Activated T-cell treated with anti-CD3 and anti-CD28 coated beads for 24 hours (primary cell): ENCODE measurements around the gene RHCE.
"Not testable (repeated sequence)": the region's sequence is repeated elsewhere in the genome, so short reads cannot be mapped to it uniquely, and the experiment has no call there.

Source experiments
- DNase-seq: peaks from one replicate; pipeline ENCODE4 v3.0.0-alpha.2; 2020; ENCODE audit warnings: low read depth

RHCE gene

DNA sequence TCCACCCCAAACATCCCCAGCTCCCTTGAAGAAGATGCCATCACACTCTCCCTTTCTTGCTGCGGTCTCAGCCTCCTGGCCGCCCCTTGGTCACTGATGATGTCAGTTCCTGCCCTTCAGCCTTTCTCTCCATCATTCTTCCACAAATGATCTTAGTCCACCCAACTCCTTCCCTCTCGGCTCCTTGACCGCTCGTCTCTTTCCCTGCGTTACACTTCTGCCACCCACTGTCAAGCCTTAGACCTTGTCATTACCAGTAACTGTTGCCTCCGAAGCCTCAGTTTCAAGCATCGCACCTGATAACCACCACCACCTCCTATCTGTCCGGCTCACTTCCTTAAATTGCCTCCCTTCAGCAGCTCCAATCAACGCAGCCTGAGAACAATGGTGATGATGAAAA, 23.1 kb downstream of the RHCE start:
- DNase-seq, result not testable (repeated sequence)

DNA sequence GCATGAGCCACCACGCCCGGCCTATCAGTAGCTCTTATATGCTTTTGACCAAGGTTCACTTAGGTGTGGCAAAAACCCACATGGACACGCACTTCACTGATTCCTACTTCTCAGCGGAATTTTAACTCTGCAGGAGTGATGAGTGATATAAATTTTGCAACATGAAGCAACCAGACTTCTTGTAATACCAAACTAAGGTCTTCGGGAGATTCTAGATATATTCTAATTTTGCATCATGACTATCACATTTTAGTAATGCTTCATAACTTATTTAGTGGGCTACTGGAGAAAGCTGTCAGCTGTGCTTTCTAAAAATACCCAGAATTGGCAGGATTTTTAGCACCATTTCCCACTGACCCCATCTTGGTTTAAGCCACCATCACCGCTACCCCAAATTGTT, 27.8 kb downstream of the RHCE start:
- no peak for DNase-seq

DNA sequence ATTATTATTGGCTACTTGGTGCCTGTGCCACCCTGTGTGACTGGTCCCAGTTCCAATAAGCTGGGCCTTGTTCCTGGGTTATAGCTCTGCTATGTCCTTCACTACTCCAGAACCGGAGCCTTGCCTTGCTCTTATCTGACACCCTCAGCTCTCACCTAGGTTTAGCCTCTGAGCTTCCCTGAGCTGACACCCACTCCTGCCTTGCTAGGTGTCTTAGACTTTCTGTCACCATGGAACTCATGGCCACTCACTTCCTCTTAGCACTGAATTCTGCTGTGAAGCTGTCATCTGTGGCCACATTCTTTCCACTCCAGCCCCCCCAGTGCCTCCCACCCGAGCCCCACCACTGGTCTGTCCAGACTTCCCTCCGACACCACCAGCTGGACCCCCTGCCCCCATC, 30.9 kb downstream of the RHCE start:
- DNase-seq, result not testable (repeated sequence)

DNA sequence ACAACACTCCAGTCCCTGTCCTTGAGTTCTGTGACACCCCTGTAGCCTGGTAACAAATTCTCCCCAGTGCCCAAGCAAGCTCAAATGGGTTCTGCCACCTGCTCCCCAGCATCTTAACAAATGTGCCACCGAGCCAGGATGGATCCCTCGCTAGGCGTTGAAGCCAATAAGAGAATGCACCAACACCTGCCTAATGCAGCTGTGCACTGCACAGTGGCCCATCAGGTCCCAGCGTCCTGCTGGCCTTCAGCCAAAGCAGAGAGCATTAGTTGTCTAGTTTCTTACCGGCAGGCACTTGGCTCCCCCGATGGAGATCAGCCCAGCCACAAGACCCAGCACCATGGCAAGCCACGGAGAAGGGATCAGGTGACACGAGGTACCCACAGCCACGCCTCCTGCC, 31.9 kb downstream of the RHCE start:
- not testable (repeated sequence) for DNase-seq

DNA sequence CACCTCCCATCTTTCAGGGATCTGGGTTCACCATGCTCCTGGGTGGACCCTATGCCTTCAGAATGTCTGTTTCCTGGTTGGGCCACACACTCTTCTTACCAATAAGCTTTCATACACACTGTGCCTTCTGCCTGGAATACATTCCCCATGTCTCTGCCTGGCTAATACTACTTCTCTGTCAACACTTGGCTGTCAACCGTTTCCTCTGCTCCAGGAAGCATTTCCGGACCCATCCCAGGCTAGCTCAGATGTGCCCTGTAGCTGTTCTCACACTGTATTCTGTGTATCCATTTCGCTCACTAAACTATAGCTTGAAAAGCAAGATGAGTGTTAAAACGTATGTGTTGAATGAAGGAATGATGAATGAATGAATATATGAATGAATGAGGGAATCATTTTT, 33.5 kb downstream of the RHCE start:
- not testable (repeated sequence) for DNase-seq

DNA sequence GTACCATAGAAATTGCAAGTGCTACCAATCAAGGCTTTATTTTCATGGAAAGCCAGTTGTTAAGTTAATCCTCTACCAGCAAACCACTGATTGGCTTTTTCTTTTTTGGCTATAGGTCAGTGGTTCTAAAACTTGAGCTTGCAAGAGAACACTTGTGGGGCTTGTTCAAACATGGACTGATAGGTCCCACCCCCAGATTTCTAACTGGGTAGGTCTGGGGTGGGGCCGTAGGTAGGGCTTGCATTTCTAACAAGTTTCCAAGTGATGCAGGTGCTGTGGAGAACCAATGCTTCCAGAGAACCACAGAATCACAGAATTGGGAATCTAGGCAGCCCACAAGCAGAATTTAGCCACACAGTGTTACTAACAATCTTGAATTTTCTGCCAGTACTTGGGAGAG, 36.8 kb downstream of the RHCE start:
- not testable (repeated sequence) for DNase-seq

DNA sequence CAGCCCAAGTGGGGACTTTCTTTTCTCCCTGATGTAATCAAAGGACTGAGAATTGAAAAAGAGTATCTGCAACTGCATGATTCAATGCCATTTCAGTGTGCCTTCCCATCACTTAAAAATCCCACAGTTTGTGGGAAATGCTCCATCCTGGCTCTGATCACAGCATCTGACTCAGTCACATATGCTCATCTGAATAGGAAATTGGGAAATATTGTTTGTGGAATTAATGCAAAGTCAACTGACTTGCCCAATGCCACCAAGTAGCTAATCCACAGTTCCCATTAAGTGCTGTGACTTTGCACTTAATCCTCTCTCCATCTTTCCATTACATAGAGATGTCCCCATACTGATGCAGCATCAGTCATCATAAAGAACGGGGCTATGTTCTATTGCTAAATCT, 37.5 kb downstream of the RHCE start:
- DNase-seq, result not testable (repeated sequence)

DNA sequence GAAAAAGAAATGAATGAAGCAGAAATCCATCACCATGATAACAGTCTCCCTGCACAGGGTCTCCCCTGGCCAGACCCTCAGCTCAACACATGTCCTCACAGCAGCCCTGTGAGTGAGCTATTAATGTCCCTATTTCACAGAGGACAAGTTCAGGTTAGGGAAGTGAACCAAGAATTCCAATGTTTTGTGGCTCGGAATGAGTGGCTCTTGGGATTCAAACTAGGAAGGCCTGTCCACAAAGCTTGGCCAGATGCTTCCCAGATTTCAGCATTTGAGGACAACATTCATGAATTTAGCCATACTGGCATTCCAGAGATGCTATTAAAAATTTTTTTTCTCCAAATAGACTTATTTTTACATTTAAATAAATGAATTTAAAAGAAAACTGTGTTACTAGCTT, 38.1 kb downstream of the RHCE start:
- not testable (repeated sequence) for DNase-seq

DNA sequence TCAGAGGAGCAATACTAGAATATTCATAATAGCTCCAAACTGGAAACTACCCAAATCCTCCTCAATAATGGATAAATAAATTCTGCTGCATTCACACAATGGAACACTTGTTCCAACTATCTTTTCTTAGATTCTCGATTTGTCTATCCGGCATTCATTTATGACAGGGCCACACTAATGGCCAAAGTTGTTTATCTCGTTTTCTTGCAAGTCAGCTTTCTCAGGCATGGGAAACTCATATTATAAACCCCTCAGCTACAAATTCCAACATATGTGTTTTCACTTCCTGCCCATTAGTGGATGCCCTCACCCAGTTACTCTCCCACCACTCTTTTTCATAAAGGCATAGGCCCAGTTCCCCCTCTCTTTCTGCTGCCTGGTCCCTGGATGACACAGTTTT, 42.3 kb downstream of the RHCE start:
- not testable (repeated sequence) for DNase-seq

DNA sequence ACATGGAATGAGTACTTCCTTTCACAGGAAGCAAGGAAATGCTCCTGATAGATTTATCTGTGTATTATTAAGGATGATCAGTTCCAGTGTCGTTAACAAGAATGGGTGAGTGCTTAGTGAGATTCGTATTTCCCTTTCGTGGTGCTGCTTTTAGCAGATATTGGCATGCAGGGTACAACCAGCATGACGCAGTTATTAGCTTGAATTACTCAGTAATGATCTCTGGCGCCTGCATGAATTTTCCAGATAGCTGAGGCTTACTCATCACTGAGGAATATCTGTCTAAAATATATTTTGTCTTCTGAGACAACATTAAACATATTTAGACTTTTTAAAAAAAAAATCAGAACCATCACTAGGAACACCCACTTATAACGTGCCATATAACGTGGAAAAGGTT, 48.9 kb downstream of the RHCE start:
- not testable (repeated sequence) for DNase-seq

DNA sequence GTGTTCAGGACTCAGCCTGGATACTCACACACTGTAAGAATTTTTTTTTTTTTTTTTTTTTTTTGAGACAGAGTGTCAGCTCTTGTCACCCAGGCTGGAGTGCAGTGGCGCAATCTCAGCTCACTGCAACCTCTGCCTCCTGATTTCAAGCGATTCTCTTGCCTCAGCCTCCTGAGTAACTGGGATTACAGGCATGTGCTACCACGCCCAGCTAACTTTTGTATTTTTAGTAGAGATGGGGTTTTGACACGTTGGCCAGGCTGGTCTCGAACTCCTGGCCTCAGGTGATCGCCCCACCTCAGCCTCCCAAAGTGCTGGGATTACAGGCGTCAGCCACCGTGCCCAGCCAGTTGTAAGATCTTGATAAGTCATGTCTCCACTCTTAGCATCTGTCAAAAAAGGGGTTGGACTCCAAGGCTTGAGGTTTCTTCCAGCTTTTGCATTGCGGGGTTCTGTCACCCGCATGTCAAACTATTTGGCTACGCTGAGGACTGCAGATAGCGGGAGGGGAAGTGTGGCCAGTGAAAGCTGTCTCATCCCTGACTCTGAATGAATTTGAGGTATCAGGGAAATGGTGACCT, 50.8 kb downstream of the RHCE start:
- not testable (repeated sequence) for DNase-seq

DNA sequence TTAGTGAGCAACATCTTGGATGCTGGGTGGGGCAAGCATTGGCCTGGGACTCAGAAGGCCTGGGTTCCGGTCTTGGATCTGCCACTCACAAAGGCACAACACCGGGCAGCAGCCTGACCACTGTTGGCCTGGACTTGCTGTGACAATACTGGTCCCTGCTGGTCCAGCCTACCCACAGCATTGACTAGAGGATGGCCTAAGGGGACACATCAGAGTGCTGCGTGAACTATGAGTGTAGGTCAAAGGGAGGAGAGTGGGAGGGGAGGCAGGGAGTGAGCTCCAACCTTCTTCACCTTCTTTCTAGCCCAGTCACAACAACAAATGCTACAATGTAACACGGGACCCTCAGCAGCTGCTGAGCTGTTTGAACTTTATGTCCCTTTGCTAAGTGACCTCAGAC, 51.4 kb downstream of the RHCE start:
- no peak for DNase-seq

DNA sequence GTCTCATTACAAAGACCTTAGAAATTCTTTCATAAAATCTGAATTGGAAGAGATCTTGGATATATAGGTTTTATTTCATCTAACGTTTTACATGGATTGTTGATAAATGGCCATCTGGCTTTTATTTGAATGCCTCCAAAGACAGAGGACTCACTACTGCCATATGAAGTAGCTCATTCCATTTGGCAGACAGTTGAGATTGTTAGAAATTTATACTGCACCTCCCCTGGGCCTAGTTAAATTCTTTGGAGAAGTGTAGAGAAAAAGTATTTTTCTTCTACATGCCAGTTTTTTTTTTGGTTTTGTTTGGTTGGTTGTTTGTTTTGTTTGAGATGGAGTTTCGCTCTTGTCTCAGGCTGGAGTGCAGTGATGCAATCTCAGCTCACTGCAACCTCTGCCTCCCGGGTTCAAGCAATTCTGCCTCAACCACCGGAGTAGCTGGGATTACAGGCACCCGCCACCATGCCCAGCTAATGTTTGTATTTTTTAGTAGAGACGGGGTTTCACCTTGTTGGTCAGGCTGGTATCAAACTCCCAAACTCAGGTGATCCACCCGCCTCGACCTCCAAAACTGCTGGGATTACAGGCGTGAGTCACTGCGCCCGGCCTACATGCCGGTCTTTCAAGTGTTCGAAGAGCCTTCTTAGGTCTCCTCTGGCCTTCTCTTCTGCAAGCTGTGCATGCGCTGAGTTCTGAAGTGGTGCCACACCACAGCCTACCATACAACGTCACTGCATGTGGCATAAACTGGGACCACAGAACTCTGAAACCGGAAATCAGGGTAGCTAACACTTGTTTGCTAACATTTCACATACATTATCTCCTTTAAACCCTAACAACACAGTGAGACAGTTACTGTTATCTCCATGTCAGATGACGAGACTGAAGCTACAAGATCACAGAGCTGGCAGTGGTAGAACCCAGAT, 57.7 kb downstream of the RHCE start:
- DNase-seq, result not testable (repeated sequence)

DNA sequence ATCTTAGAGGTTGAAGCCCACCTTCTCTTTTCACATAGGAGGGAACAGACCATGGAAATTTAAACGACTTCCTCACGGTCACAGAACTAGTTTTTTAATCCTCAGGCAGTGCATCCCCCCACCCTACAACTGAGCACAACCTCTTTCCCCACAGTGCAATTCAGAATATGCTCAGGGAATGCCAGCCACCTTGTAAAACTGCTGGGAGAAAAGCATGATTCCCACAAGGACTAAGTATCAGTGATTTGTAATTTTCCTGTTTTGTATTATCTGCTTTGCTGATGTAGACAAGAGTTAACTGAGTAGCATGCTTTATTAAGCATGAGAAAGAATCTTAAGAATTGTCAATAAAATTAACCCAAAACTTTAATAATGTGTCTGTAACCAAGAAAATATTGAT, 58.7 kb downstream of the RHCE start:
- no peak for DNase-seq

DNA sequence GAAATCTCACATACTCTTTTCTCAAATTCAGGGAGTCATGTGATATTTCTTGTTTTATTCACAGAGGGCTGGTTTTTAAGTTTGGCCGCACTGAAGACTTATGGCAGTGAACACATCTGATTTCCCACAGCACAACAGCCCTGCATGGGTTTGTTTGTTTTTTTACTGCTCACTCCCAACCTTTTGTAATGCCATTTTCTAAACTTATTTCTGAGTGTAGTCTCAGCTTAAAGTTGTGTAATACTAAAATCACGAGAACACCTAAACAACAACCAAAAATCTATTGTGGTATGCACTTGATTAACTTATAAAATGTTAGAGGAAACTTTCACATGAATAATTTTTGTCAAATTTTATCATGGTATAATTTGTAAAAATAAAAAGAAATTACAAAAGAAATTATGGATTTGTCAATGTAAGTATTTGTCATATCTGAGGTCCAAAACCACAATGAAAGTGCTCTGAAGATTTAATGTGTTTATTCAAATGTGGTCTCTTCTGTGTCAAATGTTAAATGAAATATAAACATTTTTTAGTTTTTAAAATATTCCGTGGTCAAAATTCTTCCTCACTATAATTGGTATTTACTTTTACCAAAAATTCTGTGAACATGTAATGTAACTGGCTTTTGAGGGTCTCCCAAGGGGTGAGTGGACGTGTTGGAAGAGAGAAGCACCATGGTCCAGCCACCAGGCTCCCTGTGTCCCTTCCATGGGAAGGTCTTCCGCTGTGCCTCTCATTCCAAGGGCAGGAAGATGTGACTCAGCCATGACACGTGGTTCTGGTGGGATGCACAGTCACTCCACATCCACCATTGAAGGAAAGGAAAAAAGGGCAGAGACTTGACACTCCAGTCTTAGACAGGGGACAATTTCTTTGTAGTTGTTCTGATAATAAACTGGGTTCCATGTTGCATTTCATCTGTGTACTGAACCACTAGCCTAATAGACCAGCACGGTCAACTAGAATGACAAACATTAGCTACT, 59.7 kb downstream of the RHCE start:
- no peak for DNase-seq

DNA sequence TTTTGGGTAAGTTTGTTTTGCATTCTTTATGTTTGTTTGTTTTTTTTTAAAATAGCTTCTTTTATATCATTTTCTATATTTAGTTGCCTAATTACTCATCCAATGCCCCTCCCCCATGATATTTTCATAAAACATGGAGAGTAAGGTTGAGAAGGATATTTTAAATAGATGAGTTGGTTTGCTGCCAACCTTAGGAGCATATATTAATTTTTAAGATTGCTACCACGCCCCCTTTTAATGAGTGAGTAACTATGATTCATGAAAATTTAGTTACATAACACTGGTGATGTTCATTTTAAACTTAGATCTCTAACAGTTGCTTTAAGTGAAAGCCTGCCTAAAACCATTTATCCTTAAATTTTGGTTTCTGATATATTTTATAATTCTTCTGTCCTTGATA, 63.8 kb downstream of the RHCE start:
- no peak for DNase-seq

DNA sequence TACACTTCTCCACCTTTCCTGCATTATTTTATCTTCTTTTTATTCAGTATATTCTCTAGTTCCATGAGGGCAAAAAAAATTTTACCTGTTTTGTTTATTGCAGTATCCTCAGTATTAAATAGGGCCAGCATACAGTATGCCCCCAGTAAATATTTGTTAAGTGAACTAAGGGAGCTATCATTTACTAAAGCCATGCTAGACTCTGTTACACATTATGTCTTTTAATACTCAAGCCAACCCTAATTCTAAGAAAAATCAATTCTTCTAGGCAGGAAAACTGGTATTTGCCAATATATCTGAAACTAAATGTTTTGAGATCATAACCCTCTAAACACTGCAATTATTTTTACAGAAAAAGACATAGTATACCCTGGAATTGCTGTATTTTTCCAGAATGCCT, 64.2 kb downstream of the RHCE start:
- DNase-seq, result no peak

DNA sequence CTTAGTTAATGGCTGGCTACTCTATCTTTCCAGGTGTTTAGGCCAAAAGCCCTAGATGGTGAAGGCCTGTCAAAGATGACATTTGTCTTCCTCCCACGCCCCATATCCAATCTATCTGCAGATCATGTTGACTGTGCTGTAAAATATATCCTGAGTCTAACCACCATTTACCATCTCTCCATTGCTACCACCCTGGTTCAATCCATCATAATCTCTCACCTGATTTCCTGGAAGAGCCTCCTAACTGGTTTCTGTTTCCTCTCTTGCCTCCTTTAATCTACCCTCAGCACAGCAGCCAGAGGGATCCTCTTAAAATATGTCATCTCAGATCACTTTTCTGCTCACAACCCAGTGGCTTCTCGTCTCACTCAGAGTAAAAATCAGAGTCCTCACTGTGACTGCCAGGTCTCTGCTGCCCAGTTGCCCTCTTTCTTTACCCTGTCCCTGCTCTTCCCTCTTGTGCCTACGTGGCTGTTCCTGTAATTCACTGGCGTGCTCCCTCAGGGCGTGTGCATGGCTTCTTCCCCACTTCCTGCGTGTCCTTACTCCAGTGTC, 64.7 kb downstream of the RHCE start:
- no peak for DNase-seq

DNA sequence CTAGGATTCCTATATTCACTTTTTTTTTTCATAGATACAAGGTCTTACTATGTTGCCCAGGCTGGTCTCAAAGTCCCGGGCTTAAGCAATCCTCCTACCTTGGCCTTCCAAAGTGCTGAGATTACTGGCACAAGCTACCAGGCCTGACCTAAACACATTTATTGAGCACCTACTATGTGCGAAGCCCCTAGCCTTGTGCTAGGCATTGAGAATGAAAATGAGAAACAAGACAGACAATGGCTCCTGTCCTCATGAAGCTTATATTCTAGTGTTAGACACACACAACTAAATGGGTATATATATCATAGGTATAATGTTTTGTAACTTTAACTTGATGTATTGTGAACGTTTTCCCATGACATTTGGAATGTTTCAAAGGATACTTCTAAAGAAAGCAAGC, 71.0 kb downstream of the RHCE start:
- DNase-seq, result no peak

DNA sequence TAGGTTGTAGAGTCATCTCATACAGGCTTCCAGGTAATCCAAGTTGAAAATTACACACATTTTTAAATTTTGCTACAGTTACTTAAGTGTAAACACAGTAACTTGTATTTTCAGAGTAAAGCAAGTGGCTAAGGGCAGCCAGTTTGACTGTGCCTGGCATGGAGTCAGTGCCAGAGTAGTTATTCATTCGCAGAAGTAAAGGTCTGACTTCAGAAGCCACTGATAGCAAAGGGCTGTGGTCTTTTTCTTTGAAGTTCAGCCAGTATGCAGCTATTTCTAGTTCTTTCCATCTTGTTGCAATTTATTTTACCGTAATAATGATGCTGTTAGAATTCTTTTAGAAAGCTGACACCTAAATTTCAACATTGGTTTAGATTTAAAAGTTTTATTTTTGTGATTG, 73.1 kb downstream of the RHCE start:
- DNase-seq, result no peak

DNA sequence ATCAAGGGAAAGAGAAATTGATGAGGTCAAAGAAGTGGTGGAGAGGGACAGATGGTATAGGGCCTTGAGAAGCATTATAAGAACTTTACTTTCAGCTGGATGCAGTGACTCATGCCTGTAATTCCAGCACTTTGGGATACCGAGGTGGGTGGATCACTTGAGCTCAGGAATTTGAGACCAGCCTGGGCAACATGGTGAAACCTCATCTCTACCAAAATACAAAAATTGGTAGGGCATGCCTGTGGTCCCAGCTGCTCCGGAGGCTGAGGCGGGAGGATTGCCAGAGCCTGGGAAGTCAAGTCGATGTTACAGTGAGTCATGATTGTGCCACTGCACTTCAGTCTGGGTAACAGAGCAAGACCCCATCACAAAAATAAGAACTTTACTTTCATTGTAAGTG, 76.8 kb downstream of the RHCE start:
- no peak for DNase-seq

DNA sequence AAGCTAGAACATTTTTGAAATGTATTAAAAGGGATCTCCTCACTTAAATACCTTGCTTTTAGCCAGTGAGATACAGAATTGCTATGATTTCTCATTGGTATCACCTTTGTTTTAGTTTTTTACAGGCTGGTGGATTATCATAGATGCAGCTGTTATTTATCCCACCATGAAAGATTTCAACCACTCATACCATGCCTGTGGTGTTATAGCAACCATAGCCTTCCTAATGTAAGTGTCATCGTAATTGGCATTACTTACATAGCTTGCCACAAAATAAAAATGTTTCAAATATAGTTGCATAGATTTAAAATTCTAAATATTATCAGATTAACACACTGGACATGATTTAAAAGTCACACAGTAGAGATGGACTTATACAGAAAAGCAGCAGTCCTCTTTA, 77.8 kb downstream of the RHCE start:
- no peak for DNase-seq
